Choroid plexus epithelial cell (primary cell): ENCODE results near the gene HELZ2.

Experiments used
- DNase-seq: peaks from one replicate; pipeline ENCODE4 v3.0.0-alpha.2; 2010; ENCODE audit warnings: low read depth
- H3K4me3 ChIP-seq: 2 replicates; pipeline ENCODE4 v1.5.1; 2011; ENCODE audit warnings: low read depth, mild to moderate bottlenecking, control low read depth, low read length, moderate library complexity
- CTCF ChIP-seq: conservative IDR thresholded peaks from 2 replicates; pipeline ENCODE4 v1.5.1; 2011; ENCODE audit warnings: low read depth, mild to moderate bottlenecking, control low read depth, inconsistent platforms, low read length, moderate library complexity

The HELZ2 gene

GRCh38 chr20:63574156-63574828, at the start of gene HELZ2:
Gene HELZ2 (minus strand): TSS chr20:63574239. CDS start chr20:63572385, 1,854 bp downstream.
- peak within 1 kb of the TSS; percentile 81 for H3K4me3 ChIP-seq
- peak; percentile 63 for DNase-seq
- TF ChIP-seq CTCF, result no peak

GRCh38 chr20:63622732-63623131, 48.7 kb upstream of the HELZ2 start:
- DNase-seq, result no peak
- TF ChIP-seq CTCF, result no peak

DNA sequence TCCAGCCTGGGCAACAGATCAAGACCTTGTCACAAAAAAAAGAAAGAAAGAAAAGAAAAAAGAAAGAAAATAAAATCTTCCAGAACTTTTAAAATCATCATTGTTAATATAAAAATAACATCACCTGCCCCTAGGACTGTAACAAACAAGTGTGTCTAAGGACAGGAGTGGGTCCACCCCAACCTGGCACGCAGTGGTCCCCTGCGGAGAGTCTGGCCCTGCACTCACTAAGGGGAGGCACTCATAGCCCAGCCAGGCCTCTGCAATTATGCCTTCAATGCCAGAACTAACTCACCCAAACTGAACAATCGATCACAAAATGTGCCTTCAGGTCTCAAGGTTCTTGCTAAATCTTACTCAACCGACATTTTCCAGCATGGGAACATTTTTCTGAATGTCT, 48.1 kb upstream of the HELZ2 start:
- no peak for TF ChIP-seq CTCF

More at GRCh38 chr20:63622732-63623131, 48.7 kb upstream of the HELZ2 start:
- no peak overlapping the region for H3K4me3 ChIP-seq

GRCh38 chr20:63620991-63621390, 47.0 kb upstream of the HELZ2 start:
- H3K4me3 ChIP-seq, result no peak overlapping the region
- no peak for TF ChIP-seq CTCF
- no peak for DNase-seq

More for the DNA sequence above, 48.1 kb upstream of the HELZ2 start:
- DNase-seq, result peak; percentile 50
- H3K4me3 ChIP-seq, result no peak overlapping the region

DNA sequence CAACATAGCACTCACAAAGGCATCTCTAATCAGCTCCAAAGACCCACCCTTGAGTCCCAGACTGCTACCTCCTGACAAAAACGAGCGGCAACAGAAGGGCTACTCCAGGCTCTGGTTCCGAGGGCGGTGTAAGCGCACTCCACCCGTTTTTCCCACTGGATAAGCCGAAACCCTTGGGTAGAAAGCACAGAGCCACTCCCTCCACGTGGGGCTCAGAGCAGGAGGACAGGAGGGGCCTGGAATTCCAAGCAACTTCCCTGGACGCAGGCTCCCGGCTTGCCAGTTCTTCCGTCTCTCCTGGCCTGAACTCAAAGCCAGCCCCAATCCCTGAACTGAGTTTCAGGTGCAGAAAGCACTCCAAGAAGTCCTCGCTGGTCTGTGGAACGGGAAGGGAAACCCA, 45.5 kb upstream of the HELZ2 start:
- TF ChIP-seq CTCF, result no peak
- no peak overlapping the region for H3K4me3 ChIP-seq
- DNase-seq, result no peak

GRCh38 chr20:63619086-63619485, 45.0 kb upstream of the HELZ2 start:
- TF ChIP-seq CTCF, result no peak
- DNase-seq, result no peak
- H3K4me3 ChIP-seq, result no peak overlapping the region
